HG02571 (cell line): Measurements from ENCODE around the gene LBH.

ENCODE experiments used
- ATAC-seq: cut with Tn5 transposase; IDR thresholded peaks from one replicate; pipeline ENCODE4 v1.9.1; 2021; ENCODE audit warnings: mild to moderate bottlenecking, moderate library complexity; ENCODE audit not compliant: unreplicated experiment

The LBH gene

DNA sequence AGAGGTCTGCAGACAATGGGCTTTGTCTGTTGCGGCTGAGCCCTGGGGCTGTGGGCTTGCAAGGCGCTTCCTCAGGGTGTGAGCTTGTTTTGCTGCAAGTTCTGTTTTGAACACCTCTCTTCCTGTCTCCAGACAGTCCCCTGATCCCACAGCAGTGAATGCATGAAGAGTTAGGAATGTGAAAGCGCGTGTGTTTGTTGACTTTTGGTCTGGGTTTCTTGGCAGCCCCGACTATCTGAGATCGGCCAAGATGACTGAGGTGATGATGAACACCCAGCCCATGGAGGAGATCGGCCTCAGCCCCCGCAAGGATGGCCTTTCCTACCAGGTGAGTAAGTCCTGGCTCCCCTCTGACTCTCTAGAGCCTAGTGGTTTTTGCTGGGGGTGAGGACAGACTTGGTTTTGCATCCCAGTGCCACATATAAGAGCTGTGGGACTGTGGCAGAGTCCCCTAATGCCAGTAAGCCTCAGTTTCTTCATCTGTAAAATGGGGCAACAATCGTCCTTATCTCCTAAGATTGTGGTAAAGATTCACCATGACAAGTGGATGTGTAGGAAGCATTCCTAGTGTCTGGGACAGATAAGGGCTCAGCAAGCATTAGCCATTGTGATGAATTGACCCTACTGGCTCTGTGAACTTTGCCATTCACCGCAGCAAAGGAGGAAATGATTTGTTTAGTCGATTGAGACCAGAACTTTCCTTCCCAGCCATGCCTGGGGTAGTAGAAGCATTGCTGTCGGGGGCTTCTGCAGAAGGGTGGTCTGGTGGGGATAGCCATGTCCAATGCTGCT is 3.0 kb downstream of the LBH start:
- no peak for ATAC-seq

DNA sequence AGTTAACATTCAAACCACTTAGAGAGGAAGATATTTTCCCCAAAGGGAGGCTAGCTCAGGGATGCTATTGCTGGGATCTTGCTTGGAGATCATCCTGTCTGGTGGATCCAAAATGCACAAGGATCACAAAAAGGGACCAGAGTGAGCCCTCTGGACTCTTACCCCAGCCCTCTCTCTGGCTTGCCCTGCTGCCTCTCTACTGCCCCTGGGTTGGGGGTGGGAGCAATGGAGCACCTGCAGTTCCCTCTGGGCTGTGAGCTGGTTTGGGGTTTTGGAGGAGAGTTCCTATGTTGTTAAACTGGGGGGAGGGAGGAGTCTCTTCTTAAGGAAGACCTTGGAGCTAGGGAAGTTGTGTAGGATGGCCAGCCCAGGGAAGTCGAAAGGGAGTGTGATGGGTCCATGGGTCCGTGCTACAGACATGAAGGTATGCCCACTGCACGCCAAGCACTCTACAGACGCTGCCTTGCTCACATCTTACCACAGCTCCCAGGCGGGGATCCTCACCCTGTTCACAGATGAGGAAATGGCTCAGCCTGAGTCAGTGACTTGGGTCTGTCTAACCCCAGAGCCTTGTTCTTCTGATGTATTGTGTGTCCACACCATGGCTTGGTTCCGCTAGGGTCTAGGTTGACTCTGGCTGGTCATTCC is 3.8 kb downstream of the LBH start:
- no peak for ATAC-seq

DNA sequence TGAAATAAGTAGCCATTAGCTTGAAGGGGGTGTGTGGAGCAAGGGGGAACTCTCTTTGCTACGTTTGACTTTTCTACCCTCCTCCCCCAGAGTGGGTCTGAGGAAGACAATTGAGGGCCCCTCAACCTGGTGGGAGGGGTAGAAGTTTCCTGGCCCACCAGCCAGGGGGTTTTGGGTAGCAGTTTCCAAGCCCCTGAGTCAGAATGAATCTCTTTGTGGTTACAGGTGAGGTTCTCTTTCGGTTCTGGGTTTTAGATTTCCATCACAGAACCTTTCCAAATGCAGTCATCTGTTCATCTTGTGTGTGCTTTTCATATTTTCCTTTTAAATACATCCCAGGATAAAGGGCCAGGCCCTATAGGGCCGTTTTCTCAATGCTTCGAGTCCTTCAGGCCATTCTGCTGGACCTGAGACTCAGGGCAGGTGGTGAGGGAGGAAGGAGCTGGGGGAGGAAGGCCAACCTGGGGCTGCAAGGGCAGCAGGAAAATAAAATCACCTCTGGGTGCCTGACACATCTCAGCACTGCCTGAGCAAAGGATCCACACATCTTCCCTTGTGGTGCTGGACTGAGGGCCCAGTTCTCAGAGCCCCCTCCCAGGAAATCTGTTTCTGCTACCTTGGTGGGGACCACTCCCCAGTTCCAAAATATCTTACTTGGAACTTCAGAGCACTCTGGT is 4.7 kb downstream of the LBH start:
- ATAC-seq = no peak

DNA sequence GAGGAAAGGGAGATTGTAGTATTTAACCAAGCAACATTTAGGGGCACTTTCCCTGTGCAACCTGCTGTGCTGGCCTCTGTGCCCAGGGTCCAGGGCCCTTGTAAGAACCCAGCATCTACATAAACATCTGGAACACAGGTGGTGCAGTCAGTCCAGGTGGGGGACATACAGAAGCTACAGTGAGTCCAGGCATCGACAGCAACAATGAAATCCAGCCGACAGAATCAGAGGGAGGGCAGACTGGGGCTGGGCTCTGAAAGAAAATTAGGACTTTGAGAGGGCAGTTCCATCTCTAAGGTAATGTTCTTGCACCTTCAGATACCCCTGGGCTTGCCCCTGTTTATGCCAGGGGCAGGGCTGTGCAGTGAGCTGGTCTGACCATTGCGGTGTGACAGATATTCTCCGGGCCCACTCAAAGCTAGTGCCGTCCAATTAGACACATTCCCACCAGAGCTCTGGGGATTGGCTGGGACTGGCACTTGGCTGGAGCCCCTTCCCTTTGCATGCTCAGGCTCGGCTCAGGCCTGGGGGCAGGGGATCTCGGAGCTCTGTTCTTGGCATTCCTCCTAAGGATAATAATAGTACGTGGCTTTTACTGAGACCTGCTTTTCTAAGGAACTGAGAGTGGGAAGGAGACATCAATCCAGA is 5.4 kb downstream of the LBH start:
- ATAC-seq = no peak

DNA sequence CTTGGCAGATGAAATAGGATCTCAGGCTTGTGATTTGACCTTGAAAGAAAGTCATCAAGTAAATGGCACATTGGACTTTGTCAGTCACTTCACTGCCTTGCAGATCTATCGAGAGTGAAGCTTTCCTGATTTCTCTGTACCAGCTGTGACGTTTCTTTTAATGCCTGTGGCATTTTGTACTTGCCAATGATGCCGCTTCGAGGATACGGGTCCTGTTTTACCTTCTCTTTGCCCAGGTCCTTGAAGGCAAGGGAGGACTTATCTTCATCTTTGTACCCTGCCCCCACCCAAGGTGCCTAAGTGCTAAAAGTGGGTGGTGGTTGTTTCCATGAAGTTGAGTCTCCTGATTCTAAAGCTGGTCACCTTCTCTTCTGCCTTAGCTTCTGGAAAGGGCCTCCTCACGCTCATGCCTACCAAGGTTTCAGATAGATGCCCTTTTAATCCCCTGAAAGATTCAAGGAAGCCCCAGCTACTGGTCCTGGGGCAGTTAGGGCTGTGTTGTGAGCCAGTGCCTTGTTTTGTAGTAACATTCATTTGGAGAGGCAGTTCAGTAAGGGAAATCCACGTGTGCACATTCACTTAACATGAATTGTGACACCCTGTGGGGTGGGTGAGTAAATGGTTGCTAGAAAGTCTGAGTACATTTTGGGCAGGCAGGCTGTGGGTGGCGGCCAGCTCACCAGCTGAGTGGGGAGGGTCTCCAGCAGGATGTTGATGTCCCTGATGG is 6.1 kb downstream of the LBH start:
- no peak for ATAC-seq

DNA sequence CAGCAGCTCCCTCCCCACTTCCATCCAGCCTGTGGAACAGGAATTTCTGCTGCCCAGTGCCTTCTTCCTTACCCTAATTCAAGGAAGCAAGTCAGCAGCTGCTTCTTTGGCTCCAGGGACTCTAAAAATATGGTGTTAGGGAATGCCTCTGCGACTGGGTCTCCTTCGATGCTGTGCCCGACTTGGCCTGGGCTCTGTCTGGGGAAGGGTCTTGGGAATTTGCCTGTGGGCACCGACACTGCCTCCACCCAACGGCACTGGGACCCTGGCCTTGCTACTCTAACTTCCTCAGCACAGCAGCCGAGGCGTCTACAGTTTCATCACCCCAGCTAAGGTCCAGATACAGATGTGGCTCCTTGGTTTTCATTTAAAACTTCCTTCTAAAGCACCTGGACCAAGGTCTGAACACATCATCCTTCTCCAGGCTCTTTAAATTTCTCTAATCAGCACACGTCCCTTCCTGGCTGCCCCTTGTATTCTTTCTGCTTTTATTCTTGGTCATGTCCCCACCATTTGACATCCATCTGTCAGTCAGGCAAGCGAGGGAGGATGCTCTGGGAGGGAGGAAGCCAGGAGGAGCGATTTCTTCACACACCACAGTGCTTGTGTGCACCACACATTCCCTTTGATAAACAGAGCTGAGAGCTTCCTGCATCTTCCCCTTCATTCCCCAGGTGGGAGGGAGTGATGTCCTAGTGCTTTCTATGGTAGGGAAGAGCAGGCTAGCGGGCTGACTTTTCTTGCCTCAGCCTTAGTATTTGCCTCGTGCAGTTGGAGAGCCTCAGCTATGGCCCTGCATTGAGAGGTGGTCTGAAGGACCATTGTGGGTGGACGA is 6.8 kb downstream of the LBH start:
- ATAC-seq = no peak

DNA sequence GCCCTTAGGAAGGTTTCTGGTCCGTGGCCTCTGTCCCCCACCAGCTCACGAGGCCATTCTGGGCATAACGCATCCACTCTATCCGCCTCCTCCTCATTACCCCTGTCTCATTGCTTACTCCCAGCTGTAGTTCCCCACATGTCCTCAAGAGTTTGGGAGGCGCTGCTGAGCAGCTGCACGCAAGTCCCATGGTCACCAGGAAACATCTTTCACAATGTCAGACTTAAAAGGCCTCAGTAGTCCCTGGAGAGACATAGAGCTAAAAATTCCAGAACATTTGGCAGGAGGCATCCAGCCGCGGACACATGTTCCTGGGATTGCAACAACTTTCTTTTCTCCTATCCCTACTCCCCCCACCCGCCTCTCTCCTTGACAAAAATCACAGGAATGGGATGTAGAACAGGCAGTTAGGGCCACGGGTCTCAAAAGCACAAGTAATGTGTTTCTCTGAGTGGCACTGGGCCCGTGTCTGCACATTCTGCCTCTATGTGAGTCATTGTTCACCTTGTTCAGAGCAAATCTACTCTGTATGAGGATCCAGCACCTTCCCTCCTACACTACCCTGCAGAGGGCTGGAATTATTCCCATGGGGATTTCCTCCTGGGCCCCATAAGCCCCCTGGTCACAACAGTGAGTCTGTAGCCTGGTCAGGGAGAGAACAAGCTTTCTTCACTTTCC is 8.1 kb downstream of the LBH start:
- ATAC-seq = no peak

DNA sequence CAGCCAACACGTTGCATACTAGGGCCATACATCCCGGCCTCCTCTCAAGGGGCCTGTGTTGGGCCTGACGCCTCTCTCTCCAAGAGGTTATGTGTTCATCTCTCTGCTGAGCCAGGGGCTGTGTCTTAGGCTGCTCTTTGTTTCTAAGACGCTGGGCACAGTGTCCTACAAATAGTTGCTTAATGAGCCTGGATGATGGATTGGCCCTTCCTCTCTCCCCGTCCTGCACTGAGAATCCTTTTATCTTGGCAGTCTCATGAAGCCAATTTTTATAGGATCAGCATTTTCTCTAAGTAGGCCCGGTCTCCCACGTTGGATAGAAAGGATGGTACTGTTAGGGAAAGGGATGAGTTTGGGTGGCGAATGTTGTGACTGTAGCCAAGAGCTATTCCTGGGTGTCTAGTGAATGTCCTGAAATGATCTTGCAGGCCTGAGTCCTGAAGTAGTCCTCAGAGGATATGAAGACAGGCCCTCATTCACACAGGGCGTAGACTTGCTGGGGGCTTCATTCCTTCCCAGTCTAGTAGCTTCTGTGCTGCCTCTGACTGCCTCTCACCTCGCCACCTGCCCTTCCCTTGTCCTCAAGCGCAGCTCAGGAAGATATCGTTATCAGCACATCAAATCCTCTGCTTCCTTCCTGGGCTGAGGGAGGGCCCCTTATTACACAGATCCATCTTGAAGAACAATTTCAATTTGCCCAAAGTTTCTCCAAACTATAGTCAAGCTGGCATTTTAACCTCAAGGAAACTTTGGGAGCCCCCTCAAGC is 8.8 kb downstream of the LBH start:
- no peak for ATAC-seq

DNA sequence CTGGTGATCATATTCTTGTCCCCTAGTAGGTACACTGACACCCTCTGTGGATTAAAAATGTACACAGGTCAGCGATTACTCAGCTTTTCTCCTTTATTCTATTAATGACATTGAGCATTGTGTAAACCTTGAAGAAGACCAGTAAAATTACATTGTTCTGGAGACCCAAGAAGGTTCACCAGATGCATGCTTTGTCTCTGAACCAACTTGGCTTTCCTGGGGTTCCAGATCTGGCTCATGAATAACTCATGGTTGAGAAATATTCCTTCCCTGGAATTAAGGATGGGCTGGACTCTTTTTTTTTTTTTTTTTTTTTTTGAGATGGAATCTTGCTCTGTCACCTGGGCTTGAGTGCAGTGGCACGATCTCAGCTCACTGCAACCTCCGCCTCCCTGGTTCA is 11.9 kb downstream of the LBH start:
- ATAC-seq = no peak

DNA sequence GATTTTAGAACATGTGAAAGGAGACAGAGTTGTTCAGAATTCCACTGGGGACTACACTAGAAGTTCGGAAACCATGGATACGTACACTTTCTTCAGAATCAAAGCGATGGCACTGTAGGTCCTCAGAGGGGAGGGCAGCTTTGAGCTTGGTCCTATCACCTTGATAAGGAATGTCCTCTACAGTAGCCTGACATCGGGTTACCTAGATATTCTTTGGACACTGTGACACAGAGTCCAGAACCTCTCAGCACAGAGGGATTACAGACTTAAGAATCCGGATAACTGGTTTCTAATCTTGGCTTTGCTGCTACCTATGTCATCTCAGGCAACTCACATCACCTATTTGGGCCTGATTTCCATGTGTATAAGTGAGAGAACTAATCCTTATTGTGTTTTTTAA is 14.0 kb downstream of the LBH start:
- ATAC-seq = no peak

DNA sequence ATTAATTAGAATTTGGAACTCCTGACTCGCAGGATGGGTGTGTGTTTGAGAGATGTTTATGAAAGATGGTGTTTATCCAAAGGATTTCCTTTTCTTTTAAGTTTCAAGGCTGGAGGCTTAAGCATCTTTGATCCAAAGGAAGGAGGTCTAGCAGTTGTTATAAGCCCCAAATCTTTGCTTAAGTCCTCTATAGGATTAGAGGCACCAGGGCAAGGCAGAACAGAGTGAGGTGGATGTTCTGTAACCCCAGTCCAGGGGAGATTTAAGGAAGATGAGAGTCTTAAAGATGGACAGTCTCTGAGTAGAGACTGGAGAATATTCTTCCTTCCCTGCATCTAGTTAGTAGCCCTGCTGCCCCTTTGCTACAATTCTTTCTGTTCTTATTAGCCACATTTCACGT is 17.5 kb downstream of the LBH start:
- no peak for ATAC-seq

DNA sequence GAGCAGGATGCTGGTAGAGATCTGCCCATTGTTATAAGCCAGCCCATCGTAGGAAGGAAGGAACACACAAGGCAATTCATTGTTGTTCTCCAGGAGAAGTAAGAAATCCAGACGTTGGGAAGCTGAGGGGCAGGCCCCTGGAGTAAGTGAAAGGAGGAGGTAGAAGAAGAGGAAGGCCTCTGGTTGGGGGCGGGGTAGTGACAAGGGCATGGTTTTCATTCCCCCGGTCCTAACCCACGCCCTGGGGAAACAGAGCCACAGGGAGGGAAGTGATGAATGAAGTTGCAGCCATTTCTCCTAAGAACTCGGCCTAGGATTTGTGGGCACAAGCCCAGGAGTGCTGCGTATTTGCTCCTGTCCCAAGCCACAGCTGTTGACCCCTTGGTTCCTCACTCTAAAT is 18.0 kb downstream of the LBH start:
- ATAC-seq = no peak

DNA sequence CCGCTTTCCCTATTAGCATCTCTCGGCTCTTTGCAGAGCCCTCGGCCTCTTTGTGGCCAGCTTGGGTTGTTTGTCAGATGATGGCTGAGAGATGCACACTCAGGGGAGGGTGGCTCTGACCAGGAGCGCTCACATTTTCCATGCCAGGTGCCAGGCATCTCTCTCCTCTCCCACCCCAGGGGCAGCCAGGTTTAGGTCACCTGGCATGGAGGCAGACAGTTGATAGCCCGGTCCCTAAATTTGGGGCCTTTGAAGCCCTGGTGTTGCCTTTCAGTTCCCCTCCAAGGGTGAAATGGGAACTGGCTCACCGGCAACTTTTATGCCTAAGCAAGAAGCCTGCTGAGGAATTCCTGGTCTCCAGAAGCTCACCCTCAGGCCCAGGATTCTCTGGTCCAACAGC is 19.1 kb downstream of the LBH start:
- ATAC-seq = no peak

DNA sequence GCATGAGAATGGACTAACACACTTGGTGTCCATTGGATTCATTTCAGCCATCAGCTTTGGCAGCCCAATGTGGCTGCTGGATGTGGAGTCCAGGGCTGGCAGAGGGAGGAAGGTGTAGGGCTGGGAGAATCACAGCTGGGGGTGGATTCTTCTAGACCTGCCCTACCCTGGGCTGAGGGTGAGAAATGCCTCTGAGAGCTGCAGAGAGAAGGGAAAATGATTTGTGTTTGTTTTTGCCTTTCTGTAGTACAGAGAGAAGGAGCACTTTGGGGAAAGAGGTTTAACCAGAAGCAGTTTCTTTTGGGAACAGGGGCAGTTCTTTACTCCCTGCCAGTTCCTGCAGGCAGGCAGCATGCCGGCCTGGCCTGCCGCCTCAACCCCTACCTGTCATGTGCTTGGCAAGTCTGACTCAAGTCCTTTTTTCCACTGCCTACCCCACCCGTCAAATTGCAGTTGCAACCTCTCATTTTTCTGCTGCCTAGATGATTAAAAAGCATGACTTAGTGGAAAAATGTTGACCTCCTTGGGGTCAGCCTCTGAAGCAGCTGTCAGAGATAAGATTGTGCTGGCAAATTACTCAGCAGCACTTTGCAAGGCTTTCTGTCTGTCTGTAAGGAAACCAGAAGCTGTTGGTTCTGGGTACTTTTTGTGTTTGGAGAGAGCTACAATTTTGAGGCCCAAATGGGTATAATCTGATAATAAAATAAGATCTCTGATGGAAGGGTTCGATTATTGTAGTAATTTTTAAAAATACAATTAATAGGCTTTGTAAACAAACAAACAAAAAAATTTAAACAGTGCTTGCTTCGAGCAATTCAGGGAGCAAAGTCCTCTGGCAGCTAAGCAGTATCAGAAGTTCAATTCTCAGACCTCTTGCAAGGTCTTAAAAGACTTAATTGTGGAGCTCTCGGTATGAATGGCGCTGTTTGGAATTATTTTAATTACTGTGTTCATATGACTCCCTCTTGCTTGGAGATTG is 21.7 kb downstream of the LBH start:
- no peak for ATAC-seq

DNA sequence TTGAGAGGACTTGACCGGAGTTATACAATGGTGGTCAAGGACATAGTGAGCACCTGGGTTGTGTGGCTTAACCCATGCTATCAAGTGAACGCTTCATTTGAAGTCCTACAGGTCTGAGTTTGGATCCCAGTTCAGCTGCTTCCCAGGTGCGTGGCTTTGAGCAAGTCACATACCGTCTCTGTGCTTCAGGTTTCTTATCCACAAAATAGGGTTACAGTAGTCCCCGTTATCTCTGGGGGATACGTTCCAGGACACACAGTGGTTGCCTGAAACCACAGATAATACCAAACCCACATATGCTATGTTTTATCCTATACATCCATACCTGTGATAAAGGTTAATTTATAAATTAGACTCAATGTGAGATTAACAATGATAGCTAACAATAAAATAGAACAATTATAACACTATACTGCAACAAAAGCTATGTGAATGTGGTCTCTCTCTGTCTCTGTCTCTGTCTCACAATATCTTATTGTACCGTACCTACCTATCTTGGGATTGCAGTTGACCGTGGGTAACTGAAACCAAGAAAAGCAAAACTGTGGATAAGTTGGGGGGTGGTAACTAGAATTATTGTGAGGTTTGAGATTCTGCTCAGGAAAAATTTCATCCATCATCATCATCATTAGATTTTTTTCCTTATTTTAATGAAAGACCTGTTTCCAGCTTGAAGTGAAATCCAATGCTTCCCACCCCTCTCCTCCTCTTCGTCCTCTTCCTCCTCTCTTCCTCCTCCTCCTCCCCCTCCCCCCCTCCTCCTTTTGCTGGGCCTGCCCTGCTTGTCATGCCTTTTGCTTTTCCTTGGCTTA is 22.7 kb downstream of the LBH start:
- ATAC-seq = no peak

DNA sequence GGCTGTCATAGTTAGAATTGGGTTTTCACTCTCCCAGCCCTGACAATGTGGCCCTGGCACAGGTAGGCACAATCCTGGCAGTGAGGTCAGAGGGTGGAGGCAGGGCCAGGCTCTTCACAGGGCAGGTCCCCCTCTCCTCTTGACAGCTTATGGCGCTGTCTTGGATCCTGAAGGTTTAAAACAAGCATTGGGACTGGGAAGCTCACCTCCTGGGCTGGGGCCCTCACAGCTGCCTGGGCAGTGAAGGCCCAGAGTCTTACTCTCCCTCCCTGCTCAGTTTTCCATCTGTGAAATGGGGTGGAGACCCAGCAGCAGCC is 23.3 kb downstream of the LBH start:
- no peak for ATAC-seq

DNA sequence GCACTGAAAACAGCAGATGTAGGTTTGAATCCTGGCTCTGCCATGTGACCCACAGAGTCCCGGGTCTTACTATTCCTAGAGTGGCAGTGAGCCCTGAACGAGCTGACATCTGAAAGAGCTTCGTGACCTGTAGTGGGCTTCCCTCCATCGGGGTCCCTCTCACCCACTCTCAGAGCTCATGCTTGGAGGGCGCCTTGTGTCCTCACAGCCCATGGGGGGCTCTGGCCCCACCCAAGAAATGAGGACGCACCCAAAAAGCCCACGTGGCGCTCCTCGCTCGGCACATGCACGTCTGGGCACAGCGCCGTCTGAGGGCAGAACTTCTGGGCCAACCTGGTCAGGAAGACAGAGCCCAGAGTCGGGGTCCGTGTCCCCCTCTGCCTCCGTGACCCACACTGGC is 23.7 kb downstream of the LBH start:
- ATAC-seq = no peak
